ENCODE measurements around the gene FAM131A. TPM values are rescaled to one million over a fixed set of nuclear protein-coding genes. Genes with fewer than 3 reads are reported as not detected.

The FAM131A gene
- total and polyA plus RNA-seq, 12 donors = 21.6 to 36.5 (median 26.7) TPM

DNA sequence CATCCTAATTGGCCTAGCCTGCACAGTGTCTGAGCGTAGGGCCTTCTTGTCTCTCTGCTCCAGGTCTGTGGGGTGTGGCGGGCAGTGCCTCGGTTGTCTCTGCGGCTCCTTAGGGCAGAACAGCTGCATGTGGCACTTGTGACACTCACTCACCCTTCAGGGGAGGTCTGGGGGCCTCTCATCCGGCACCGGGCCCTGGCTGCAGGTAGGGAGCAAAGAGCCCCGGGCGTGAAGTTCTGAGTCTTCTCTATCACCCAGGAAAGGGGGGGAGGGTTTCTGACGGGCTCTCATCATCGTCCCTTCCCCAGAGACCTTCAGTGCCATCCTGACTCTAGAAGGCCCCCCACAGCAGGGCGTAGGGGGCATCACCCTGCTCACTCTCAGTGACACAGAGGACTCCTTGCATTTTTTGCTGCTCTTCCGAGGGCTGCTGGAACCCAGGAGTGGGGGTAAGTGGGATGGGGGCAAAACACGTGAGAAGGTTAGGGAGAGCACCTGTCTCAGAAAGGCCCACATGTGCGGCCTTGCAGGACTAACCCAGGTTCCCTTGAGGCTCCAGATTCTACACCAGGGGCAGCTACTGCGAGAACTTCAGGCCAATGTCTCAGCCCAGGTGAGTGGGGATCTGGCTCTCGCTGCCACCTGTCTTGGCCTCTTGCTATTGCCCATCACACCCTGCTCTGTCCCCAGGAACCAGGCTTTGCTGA is 45.1 kb downstream of the FAM131A start:
- Histone ChIP-seq H3K4me1 (peaks cover 7 to 36% (median 21%) of the 10 kb centered on the region in 9 donors), H3K9me3 (no peaks in the 10 kb centered on the region), H3K27ac (no peak overlapping the region), H3K27me3 (peaks cover 0 to 71% (median 48%) of the 10 kb centered on the region in 7 donors), H3K4me3 (no peak overlapping the region), H3K36me3 (peaks cover 0 to 31% (median 0%) of the 10 kb centered on the region in 9 donors)
- TF ChIP-seq, protein P1, sequence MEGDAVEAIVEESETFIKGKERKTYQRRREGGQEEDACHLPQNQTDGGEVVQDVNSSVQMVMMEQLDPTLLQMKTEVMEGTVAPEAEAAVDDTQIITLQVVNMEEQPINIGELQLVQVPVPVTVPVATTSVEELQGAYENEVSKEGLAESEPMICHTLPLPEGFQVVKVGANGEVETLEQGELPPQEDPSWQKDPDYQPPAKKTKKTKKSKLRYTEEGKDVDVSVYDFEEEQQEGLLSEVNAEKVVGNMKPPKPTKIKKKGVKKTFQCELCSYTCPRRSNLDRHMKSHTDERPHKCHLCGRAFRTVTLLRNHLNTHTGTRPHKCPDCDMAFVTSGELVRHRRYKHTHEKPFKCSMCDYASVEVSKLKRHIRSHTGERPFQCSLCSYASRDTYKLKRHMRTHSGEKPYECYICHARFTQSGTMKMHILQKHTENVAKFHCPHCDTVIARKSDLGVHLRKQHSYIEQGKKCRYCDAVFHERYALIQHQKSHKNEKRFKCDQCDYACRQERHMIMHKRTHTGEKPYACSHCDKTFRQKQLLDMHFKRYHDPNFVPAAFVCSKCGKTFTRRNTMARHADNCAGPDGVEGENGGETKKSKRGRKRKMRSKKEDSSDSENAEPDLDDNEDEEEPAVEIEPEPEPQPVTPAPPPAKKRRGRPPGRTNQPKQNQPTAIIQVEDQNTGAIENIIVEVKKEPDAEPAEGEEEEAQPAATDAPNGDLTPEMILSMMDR (IDR thresholded peaks at IDR 0.05) = no peak
- WGBS, 2 donors = 86 to 94% methylated on average over 16 of the region's 16 CpGs
- intact Hi-C loops (cut with DNase I) = loop anchor here in 1 of 10 donors (10.0 kb wide), 1 partner anchor 392 kb away; no protein-coding TSS in a partner anchor
- ATAC-seq = no peak
- DNase-seq = no peak

DNA sequence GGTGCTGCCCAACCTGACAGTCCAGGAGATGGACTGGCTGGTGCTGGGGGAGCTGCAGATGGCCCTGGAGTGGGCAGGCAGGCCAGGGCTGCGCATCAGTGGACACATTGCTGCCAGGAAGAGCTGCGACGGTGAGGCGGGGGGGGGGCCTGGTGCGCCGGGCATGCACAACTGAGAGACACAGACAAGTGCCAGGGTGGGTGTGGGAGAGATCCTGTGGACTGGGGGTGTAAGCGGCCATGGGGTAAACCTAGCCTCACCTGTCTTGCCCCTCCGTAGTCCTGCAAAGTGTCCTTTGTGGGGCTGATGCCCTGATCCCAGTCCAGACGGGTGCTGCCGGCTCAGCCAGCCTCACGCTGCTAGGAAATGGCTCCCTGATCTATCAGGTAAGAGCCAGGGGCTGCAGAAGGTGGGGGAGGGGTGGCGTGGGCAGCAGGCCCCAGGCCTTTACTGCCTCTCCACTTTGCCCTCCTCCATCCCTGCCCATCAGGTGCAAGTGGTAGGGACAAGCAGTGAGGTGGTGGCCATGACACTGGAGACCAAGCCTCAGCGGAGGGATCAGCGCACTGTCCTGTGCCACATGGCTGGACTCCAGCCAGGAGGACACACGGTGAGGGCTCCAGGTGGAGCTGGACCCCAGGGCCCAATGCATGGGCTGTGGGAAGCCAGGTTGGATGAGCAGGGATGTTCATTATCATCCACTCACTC is 45.8 kb downstream of the FAM131A start:
- 96 to 97% methylated on average over 15 of the region's 15 CpGs for WGBS, 2 donors
- intact Hi-C loops (cut with DNase I) = loop anchor here in 1 of 10 donors (10.0 kb wide), 1 partner anchor 392 kb away; no protein-coding TSS in a partner anchor

DNA sequence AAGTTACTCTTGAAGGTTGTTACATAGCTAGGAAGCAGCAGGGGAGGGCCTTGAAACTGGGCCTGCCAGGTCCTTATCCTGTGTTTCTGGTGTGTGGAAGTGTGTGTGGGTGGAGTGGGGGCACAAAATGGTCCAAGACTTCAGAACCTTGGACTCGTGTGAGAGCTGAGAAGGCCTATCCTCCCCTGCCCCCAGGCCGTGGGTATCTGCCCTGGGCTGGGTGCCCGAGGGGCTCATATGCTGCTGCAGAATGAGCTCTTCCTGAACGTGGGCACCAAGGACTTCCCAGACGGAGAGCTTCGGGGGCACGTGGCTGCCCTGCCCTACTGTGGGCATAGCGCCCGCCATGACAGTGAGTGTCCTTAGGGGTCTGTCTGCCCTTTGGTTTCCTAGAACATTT is 46.9 kb downstream of the FAM131A start:
- H3K9me3 ChIP-seq = no peaks in the 10 kb centered on the region
- peaks cover 0 to 39% (median 0%) of the 10 kb centered on the region in 9 donors for H3K36me3 ChIP-seq
- H3K27ac ChIP-seq = no peak overlapping the region
- TF ChIP-seq, protein P1 (IDR thresholded peaks at IDR 0.05) = no peak
- DNase-seq (no peak), ATAC-seq (no peak)
- peaks cover 0 to 52% (median 32%) of the 10 kb centered on the region in 7 donors for H3K27me3 ChIP-seq
- WGBS, 2 donors = 83 to 88% methylated on average over 9 of the region's 9 CpGs
- intact Hi-C loops (cut with DNase I) = loop anchor here in 1 of 10 donors (10.0 kb wide), 1 partner anchor 390 kb away; no protein-coding TSS in a partner anchor
- no peak overlapping the region for H3K4me3 ChIP-seq
- peaks cover 3 to 18% (median 15%) of the 10 kb centered on the region in 9 donors for H3K4me1 ChIP-seq

More for the DNA sequence above, 45.8 kb downstream of the FAM131A start:
- ATAC-seq = no peak
- no peak for DNase-seq
- TF ChIP-seq, protein P1 (IDR thresholded peaks at IDR 0.05) = no peak
- Histone ChIP-seq H3K36me3 (peaks cover 0 to 31% (median 0%) of the 10 kb centered on the region in 9 donors), H3K4me1 (peaks cover 3 to 29% (median 18%) of the 10 kb centered on the region in 9 donors), H3K27ac (no peak overlapping the region), H3K9me3 (no peaks in the 10 kb centered on the region), H3K4me3 (no peak overlapping the region), H3K27me3 (peaks cover 0 to 63% (median 41%) of the 10 kb centered on the region in 7 donors)

DNA sequence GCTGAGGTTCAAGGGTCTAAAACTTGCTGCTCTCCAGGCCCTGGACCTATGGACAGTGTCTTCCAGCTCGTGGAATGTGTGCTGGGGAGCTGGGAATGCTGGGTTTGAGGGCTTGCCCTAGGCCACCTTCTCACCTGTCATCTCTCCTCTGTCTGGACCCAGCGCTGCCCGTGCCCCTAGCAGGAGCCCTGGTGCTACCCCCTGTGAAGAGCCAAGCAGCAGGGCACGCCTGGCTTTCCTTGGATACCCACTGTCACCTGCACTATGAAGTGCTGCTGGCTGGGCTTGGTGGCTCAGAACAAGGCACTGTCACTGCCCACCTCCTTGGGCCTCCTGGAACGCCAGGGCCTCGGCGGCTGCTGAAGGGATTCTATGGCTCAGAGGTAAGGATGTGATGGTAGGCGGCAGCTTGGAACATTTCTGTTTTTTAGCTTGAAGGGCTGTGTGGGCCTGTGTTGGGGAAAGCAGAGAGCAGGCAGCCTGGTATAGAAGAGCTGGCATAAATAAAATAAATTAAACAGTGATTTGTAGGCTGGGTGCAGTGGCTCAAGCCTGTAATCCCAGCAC is 47.5 kb downstream of the FAM131A start:
- 93 to 96% methylated on average over 8 of the region's 8 CpGs for WGBS, 2 donors

More for the DNA sequence above, 47.5 kb downstream of the FAM131A start:
- ATAC-seq = no peak
- Histone ChIP-seq H3K27me3 (peaks cover 0 to 49% (median 32%) of the 10 kb centered on the region in 7 donors), H3K27ac (no peak overlapping the region), H3K36me3 (peaks cover 0 to 39% (median 0%) of the 10 kb centered on the region in 9 donors), H3K9me3 (no peaks in the 10 kb centered on the region), H3K4me3 (no peak overlapping the region), H3K4me1 (peaks cover 3 to 17% (median 15%) of the 10 kb centered on the region in 9 donors)
- intact Hi-C loops (cut with DNase I) = loop anchor here in 1 of 10 donors (10.0 kb wide), 1 partner anchor 390 kb away; no protein-coding TSS in a partner anchor
- TF ChIP-seq, protein P1 (IDR thresholded peaks at IDR 0.05) = no peak
- no peak for DNase-seq
